H1 (cell line): ENCODE data around the gene CFAP298. TPM values are rescaled to one million over a fixed set of nuclear protein-coding genes. Genes with fewer than 3 reads are reported as not detected.
"Not testable (repeated sequence)": the region's sequence is repeated elsewhere in the genome, so short reads cannot be mapped to it uniquely, and the experiment has no call there.

Experiments
- CTCF ChIA-PET: fragments of 300-600 bp; sonication (Branson Sonifier 250); formaldehyde crosslinking; loops from one replicate; lab custom pipeline; 2021; ENCODE audit not compliant: partially characterized antibody; lab: Charles Lee
- POLR2A ChIA-PET: fragments of 300-600 bp; sonication (Branson Sonifier 250); formaldehyde crosslinking; loops from one replicate; lab custom pipeline; 2021; ENCODE audit warnings: inconsistent platforms; ENCODE audit not compliant: partially characterized antibody; lab: Charles Lee
- DNase-seq, 2 experiments: peaks; one replicate each; pipeline versions ENCODE4 v3.0.0 to v3.0.0-alpha.2; 2010 to 2022; ENCODE audit warnings: low spot score in 2 of 2, low read depth in 1 of 2, mixed read lengths in 1 of 2
- FAIRE-seq: peaks from 2 replicates; lab custom pipeline; 2011; peaks lifted over from hg19 to GRCh38; lab: Jason Lieb, UNC
- H2AFZ ChIP-seq: 2 replicates; pipeline ENCODE4 v1.8.1; 2012; ENCODE audit warnings: low read length, inconsistent platforms
- H2AK5ac ChIP-seq: 2 replicates; pipeline ENCODE4 v1.6.1; 2013; ENCODE audit warnings: low read depth, low read length
- H2BK120ac ChIP-seq: replicated peaks from 2 replicates; pipeline ENCODE3; 2013; ENCODE audit warnings: low read depth, low read length, inconsistent platforms
- H2BK12ac ChIP-seq: 2 replicates; pipeline ENCODE4 v1.6.1; 2013; ENCODE audit warnings: low read depth, low read length
- H2BK15ac ChIP-seq: 2 replicates; pipeline ENCODE4 v1.6.1; 2013; ENCODE audit warnings: low read length
- H2BK20ac ChIP-seq: 2 replicates; pipeline ENCODE4 v1.6.1; 2013; ENCODE audit warnings: low read length
- H2BK5ac ChIP-seq: 2 replicates; pipeline ENCODE4 v1.6.1; 2013; ENCODE audit warnings: low read depth, low read length
- H3K14ac ChIP-seq: 2 replicates; pipeline ENCODE4 v1.6.1; 2013; ENCODE audit warnings: inconsistent platforms; ENCODE audit not compliant: insufficient read length
- H3K18ac ChIP-seq: 2 replicates; pipeline ENCODE4 v1.6.1; 2013; ENCODE audit warnings: low read length; ENCODE audit errors: extremely low read depth
- H3K23ac ChIP-seq: 2 replicates; pipeline ENCODE4 v1.6.1; 2013; ENCODE audit warnings: inconsistent platforms; ENCODE audit not compliant: insufficient read length
- H3K23me2 ChIP-seq: 2 replicates; pipeline ENCODE4 v1.6.1; 2013; ENCODE audit warnings: low read depth, low read length
- H3K27ac ChIP-seq: 2 replicates; pipeline ENCODE4 v1.6.1; 2011; ENCODE audit warnings: low read depth, low read length, inconsistent platforms
- H3K27me3 ChIP-seq, 4 experiments: replicated peaks in 1 of 4; 1 replicate in 1 of 4; 2 replicates in 3 of 4; pipeline versions ENCODE4 v1.6.1 to v1.8.1; 2011 to 2013; ENCODE audit warnings: low read length in 3 of 4, mild to moderate bottlenecking in 3 of 4, inconsistent platforms in 2 of 4, mixed read lengths in 2 of 4, moderate library complexity in 1 of 4; ENCODE audit not compliant: control insufficient read depth in 3 of 4, insufficient read depth in 3 of 4; ENCODE audit errors: extremely low read depth in 1 of 4
- H3K36me3 ChIP-seq, 4 experiments: 2 replicates each; pipeline versions ENCODE4 v1.6.1 to v1.8.1; 2011 to 2013; ENCODE audit warnings: mild to moderate bottlenecking in 4 of 4, low read length in 3 of 4, moderate library complexity in 2 of 4, control low read depth in 1 of 4, inconsistent platforms in 1 of 4; ENCODE audit not compliant: insufficient read depth in 4 of 4, control insufficient read depth in 2 of 4
- H3K4ac ChIP-seq: replicated peaks from 2 replicates; pipeline ENCODE3; 2013; ENCODE audit warnings: low read length, low read depth, mixed read lengths, inconsistent platforms; ENCODE audit not compliant: insufficient read length
- H3K4me1 ChIP-seq, 4 experiments: replicated peaks in 1 of 4; 1 replicate in 1 of 4; 2 replicates in 3 of 4; pipeline versions ENCODE4 v1.6.1 to v1.8.1; 2011 to 2013; ENCODE audit warnings: low read length in 3 of 4, inconsistent platforms in 2 of 4, mixed read lengths in 1 of 4; ENCODE audit not compliant: insufficient read depth in 4 of 4, control insufficient read depth in 3 of 4
- H3K4me2 ChIP-seq, 2 experiments: 2 replicates each; pipeline versions ENCODE4 v1.6.1 to v1.8.1; 2011 to 2013; ENCODE audit warnings: low read depth in 2 of 2, low read length in 2 of 2, control low read depth in 1 of 2, inconsistent platforms in 1 of 2, mild to moderate bottlenecking in 1 of 2; ENCODE audit not compliant: insufficient read depth in 1 of 2
- H3K4me3 ChIP-seq, 4 experiments: fragments of 200-600, 300-600 bp in 1 of 4; sonication (generic), shearing (Covaris generic), sonication (Bioruptor Twin) in 1 of 4; 2 replicates each; pipeline versions ENCODE4 v1.5.1 to v1.8.1; 2011 to 2016; ENCODE audit warnings: low read length in 4 of 4, low read depth in 3 of 4, control low read depth in 2 of 4, inconsistent platforms in 2 of 4, mild to moderate bottlenecking in 2 of 4, mixed read lengths in 1 of 4, moderate library complexity in 1 of 4; ENCODE audit not compliant: insufficient read depth in 2 of 4; ENCODE audit errors: extremely low read depth in 1 of 4
- H3K56ac ChIP-seq: replicated peaks from 2 replicates; pipeline ENCODE3; 2013; ENCODE audit warnings: low read depth, mild to moderate bottlenecking, mixed read lengths, low read length, inconsistent platforms; ENCODE audit not compliant: insufficient read length
- H3K79me1 ChIP-seq: 2 replicates; pipeline ENCODE4 v1.6.1; 2013; ENCODE audit warnings: low read depth, low read length, control low read depth
- H3K79me2 ChIP-seq, 2 experiments: 2 replicates each; pipeline versions ENCODE4 v1.6.1 to v1.8.1; 2012 to 2013; ENCODE audit warnings: low read length in 2 of 2, mild to moderate bottlenecking in 2 of 2, inconsistent platforms in 1 of 2; ENCODE audit not compliant: insufficient read depth in 2 of 2, control insufficient read depth in 1 of 2
- H3K9ac ChIP-seq, 4 experiments: replicated peaks in 1 of 4; 1 replicate in 1 of 4; 2 replicates in 3 of 4; pipeline versions ENCODE4 v1.6.1 to v1.8.1; 2011 to 2013; ENCODE audit warnings: low read depth in 3 of 4, low read length in 3 of 4, control low read depth in 2 of 4, mild to moderate bottlenecking in 2 of 4, moderate library complexity in 2 of 4, inconsistent platforms in 1 of 4; ENCODE audit errors: extremely low read depth in 1 of 4
- H3K9me3 ChIP-seq, 2 experiments: 2 replicates each; pipeline versions ENCODE4 v1.6.1 to v1.8.1; 2012 to 2013; ENCODE audit warnings: mild to moderate bottlenecking in 2 of 2, moderate library complexity in 2 of 2, control low read depth in 1 of 2, inconsistent platforms in 1 of 2, low read depth in 1 of 2, low read length in 1 of 2, mixed read lengths in 1 of 2; ENCODE audit not compliant: insufficient read depth in 2 of 2
- H4K20me1 ChIP-seq, 2 experiments: replicated peaks in 1 of 2; 2 replicates each; pipeline versions ENCODE3 to v1.8.1; 2011 to 2013; ENCODE audit warnings: inconsistent platforms in 2 of 2, low read length in 2 of 2, mild to moderate bottlenecking in 1 of 2; ENCODE audit not compliant: insufficient read depth in 2 of 2, control insufficient read depth in 1 of 2
- H4K5ac ChIP-seq: 2 replicates; pipeline ENCODE4 v1.6.1; 2013; ENCODE audit warnings: low read length, low read depth, mixed read lengths, inconsistent platforms; ENCODE audit not compliant: insufficient read length
- H4K8ac ChIP-seq: 2 replicates; pipeline ENCODE4 v1.8.0; 2013; ENCODE audit warnings: mild to moderate bottlenecking, moderate library complexity, low read length, inconsistent platforms; ENCODE audit not compliant: insufficient read depth; ENCODE audit errors: extremely low read depth
- H4K91ac ChIP-seq: replicated peaks from 2 replicates; pipeline ENCODE3; 2013; ENCODE audit warnings: low read length, mixed read lengths, inconsistent platforms; ENCODE audit not compliant: insufficient read length
- WGBS, 2 experiments: shearing (Covaris generic) in 1 of 2; methylation state at CpG; one replicate each; pipeline versions ENCODE4 v1.1.6 to v1.1.7; 2013 to 2015; ENCODE audit warnings: low lambda C conversion rate in 2 of 2, mixed read lengths in 2 of 2, inconsistent platforms in 1 of 2, low coverage in 1 of 2, missing lambda C conversion rate in 1 of 2; ENCODE audit not compliant: insufficient replicate concordance in 2 of 2, insufficient coverage in 1 of 2, insufficient read length in 1 of 2; ENCODE audit errors: extremely low coverage in 1 of 2, missing lambda C conversion rate in 1 of 2; 5-methylcytosine and 5-hydroxymethylcytosine counted together
- polyA plus RNA-seq, 7 experiments: library from polyadenylated mRNA; depleted of rRNA in 3 of 7; stranded (reverse) in 5 of 7; unstranded in 2 of 7; fragments of >200 nt in 5 of 7; fragments of 200-250 nt in 2 of 7; gene quantifications; 1 replicate in 5 of 7; 2 replicates in 1 of 7; 4 replicates in 1 of 7; pipeline versions ENCODE4 v1.2.1 to v1.2.3, GENCODE V29; 2011 to 2013; ENCODE audit warnings: missing spikeins in 2 of 7, mixed read lengths in 2 of 7
- total RNA-seq: library from RNA; stranded (reverse); fragmentation: NEBNext Ultra II Directional; extraction: Animal tissue kit (Norgen Biotek cat#: 25700); gene quantifications from 2 replicates; pipeline ENCODE4 v1.2.1, GENCODE V29; 2021

The CFAP298 gene
- total and polyA plus RNA-seq, 2 of the 8 experiments (the other 6 are each of a cell fraction or from before 2014, with no cell fraction given), result 43.0 to 68.1 TPM

DNA sequence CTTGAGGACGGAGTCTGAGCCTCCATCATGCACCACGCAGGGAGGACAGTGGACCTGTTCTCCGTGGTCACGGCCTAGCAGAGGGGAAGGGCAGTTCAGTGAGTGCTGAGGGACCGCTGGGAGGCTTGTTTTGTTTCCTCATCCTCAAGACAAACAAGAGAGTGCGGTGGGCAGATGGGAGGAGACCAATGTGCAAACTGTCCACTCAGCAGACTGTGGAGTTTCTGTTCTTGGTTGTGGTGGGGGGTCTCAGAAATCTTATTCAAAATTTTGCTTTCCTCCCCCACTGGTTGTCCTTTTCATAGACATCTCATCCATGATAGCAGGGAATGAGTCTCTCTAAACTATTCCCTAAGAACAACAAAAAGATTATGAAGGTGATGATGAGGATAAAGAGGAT is 6.0 kb upstream of the CFAP298 start:
- H3K18ac ChIP-seq, H3K23me2 ChIP-seq, H3K27me3 ChIP-seq, H3K9me3 ChIP-seq, H3K79me2 ChIP-seq, H3K27ac ChIP-seq, H2AK5ac ChIP-seq, H4K5ac ChIP-seq, DNase-seq, H2AFZ ChIP-seq, H3K4ac ChIP-seq, H3K4me3 ChIP-seq, H2BK20ac ChIP-seq, POLR2A ChIA-PET, H4K91ac ChIP-seq, H2BK12ac ChIP-seq, H2BK120ac ChIP-seq, H3K4me1 ChIP-seq, H4K20me1 ChIP-seq, H3K23ac ChIP-seq, H3K36me3 ChIP-seq, CTCF ChIA-PET, H3K9ac ChIP-seq, H3K14ac ChIP-seq, H3K4me2 ChIP-seq, H3K56ac ChIP-seq, FAIRE-seq, H2BK5ac ChIP-seq, H2BK15ac ChIP-seq, H3K79me1 ChIP-seq, H4K8ac ChIP-seq: not testable (repeated sequence)
- WGBS, 2 experiments, result 84% methylated on average over 6 of the region's 6 CpGs; no CpG with 5 or more reads in 1 of the 2 experiments
